Stomach (tissue), 9 donors: ENCODE measurements around the gene PLEKHG4. TPM values are rescaled to one million over a fixed set of nuclear protein-coding genes. Genes with fewer than 3 reads are reported as not detected.

ENCODE experiments used
- DNase-seq, 2 donors: peaks; one replicate each; pipeline versions ENCODE4 v3.0.0 to v3.0.0-alpha.2; 2013 to 2019
- H3K27ac ChIP-seq, 5 donors: fragments of 200-600 bp in 4 of 5; sonication (generic) in 4 of 5; one replicate each; pipeline ENCODE4 v1.5.1; 2013 to 2019; ENCODE audit warnings: mild to moderate bottlenecking in 1 of 5, moderate library complexity in 1 of 5
- H3K27me3 ChIP-seq, 3 donors: fragments of 200-600 bp; sonication (generic); one replicate each; pipeline ENCODE4 v1.5.1; 2017 to 2019; ENCODE audit warnings: mixed run types in 1 of 3
- H3K36me3 ChIP-seq, 4 donors: fragments of 200-600 bp; sonication (generic); 1 replicate in 3 of 4; 2 replicates in 1 of 4; pipeline ENCODE4 v1.5.1; 2016 to 2019
- H3K4me1 ChIP-seq, 4 donors: fragments of 200-600 bp; sonication (generic); one replicate each; pipeline ENCODE4 v1.5.1; 2016 to 2019
- H3K4me3 ChIP-seq, 4 donors: fragments of 200-600 bp; sonication (generic) in 3 of 4; one replicate each; pipeline ENCODE4 v1.5.1; 2016 to 2019; ENCODE audit warnings: mild to moderate bottlenecking in 1 of 4
- H3K9me3 ChIP-seq, 4 donors: fragments of 200-600 bp; sonication (generic); one replicate each; pipeline ENCODE4 v1.5.1; 2016 to 2019
- CTCF ChIP-seq, 7 experiments: fragments of 450-650 bp in 4 of 7; fragments of 200-600 bp in 3 of 7; sonication (generic) in 3 of 7; IDR thresholded peaks; one replicate each; pipeline ENCODE4 v1.5.1; 2016 to 2019; ENCODE audit warnings: antibody characterized with exemption in 7 of 7, control low read depth in 2 of 7, mild to moderate bottlenecking in 1 of 7
- EP300 ChIP-seq: sonication (generic); formaldehyde crosslinking; IDR thresholded peaks from one replicate; pipeline ENCODE4 v1.6.1; 2017; ENCODE audit warnings: antibody characterized with exemption
- POLR2A ChIP-seq, 4 donors: fragments of 450-650 bp; IDR thresholded peaks; one replicate each; pipeline ENCODE4 v1.6.1; 2016; ENCODE audit warnings: antibody characterized with exemption in 4 of 4, control low read depth in 2 of 4, mild to moderate bottlenecking in 1 of 4, moderate library complexity in 1 of 4
- POLR2AphosphoS5 ChIP-seq, 3 donors: sonication (generic); formaldehyde crosslinking; IDR thresholded peaks; one replicate each; pipeline ENCODE4 v1.6.1; 2016; ENCODE audit warnings: antibody characterized with exemption in 3 of 3
- WGBS, 5 donors: extraction: QIAGEN DNeasy Blood & Tissue Kit in 3 of 5; methylation state at CpG; one replicate each; pipeline versions ENCODE4 v1.1.5 to v1.1.7; 2013 to 2018; 5-methylcytosine and 5-hydroxymethylcytosine counted together
- intact Hi-C: fragments of 100-400 bp; cut with DNase I; formaldehyde crosslinking; loops from one replicate; pipeline ENCODE4 v1.15.1; 2023; ENCODE audit warnings: low total_unique reads
- polyA plus RNA-seq, 3 donors: library from polyadenylated mRNA; stranded (reverse); fragments of 200-250 nt; gene quantifications; one replicate each; pipeline ENCODE4 v1.2.3, GENCODE V29; 2013
- total RNA-seq, 5 donors: library from RNA; depleted of rRNA; stranded (reverse); fragments of >200 nt; gene quantifications; one replicate each; pipeline versions ENCODE4 v1.1.0 to v1.2.3, GENCODE V29; 2014 to 2016
- donor health status: healthy with polysubstance abuse.
- donor health status: Bipolar disorder and iron deficiency.
- donor health status: healthy.

The PLEKHG4 gene
- total and polyA plus RNA-seq, 8 donors: 2.3 to 57.1 (median 6.6) TPM

- intact Hi-C loops: no loop called here
These were observed 21.7 kb upstream of the PLEKHG4 start for GRCh38 chr16:67257486-67258160.

GRCh38 chr16:67258161-67258835, 21.0 kb upstream of the PLEKHG4 start:
- Histone ChIP-seq H3K27ac (no peak overlapping the region), H3K9me3 (no peaks in the 10 kb centered on the region), H3K4me1 (no peaks in the 10 kb centered on the region), H3K27me3 (peaks cover 0 to 3% (median 0%) of the 10 kb centered on the region in 3 donors), H3K4me3 (no peak overlapping the region), H3K36me3 (no peaks in the 10 kb centered on the region)
- DNase-seq: peak in 1 of 2 donors; percentile 35
- TF ChIP-seq POLR2A (IDR thresholded peaks at IDR 0.05) (no peak), CTCF (IDR thresholded peaks at IDR 0.05) (no peak), POLR2AphosphoS5 (IDR thresholded peaks at IDR 0.05) (no peak), EP300 (no peak)
- intact Hi-C loops: no loop called here
- WGBS, 5 donors: 82 to 90% (median 86%) methylated on average over 11 of the region's 11 CpGs

More at GRCh38 chr16:67257486-67258160, 21.7 kb upstream of the PLEKHG4 start:
- Histone ChIP-seq H3K4me3 (no peak overlapping the region), H3K36me3 (no peaks in the 10 kb centered on the region), H3K27me3 (peaks cover 0 to 5% (median 0%) of the 10 kb centered on the region in 3 donors), H3K9me3 (no peaks in the 10 kb centered on the region), H3K4me1 (no peaks in the 10 kb centered on the region), H3K27ac (no peak overlapping the region)
- 74 to 86% (median 80%) methylated on average over 3 to 4 of the region's 4 CpGs for WGBS, 5 donors
- DNase-seq: no peak
- TF ChIP-seq POLR2A (IDR thresholded peaks at IDR 0.05): no peak
- TF ChIP-seq CTCF (IDR thresholded peaks at IDR 0.05): no peak
- no peak for TF ChIP-seq POLR2AphosphoS5 (IDR thresholded peaks at IDR 0.05)
- no peak for TF ChIP-seq EP300

GRCh38 chr16:67259705-67260104, 19.6 kb upstream of the PLEKHG4 start:
- Histone ChIP-seq H3K36me3 (no peaks in the 10 kb centered on the region), H3K4me3 (no peak overlapping the region), H3K27ac (no peak overlapping the region), H3K27me3 (peaks cover 0 to 11% (median 0%) of the 10 kb centered on the region in 3 donors), H3K4me1 (no peaks in the 10 kb centered on the region), H3K9me3 (no peaks in the 10 kb centered on the region)
- TF ChIP-seq CTCF (IDR thresholded peaks at IDR 0.05): no peak
- no peak for TF ChIP-seq EP300
- no peak for DNase-seq
- intact Hi-C loops: loop anchor here (10.0 kb wide), 1 partner anchor 145 kb away; no protein-coding TSS in a partner anchor
- 93 to 95% (median 93%) methylated on average over 12 of the region's 12 CpGs for WGBS, 5 donors

GRCh38 chr16:67260426-67261063, 18.8 kb upstream of the PLEKHG4 start:
- peak; percentile 61 to 81 for DNase-seq
- Histone ChIP-seq H3K36me3 (no peaks in the 10 kb centered on the region), H3K4me1 (no peaks in the 10 kb centered on the region), H3K27ac (no peak overlapping the region), H3K9me3 (no peaks in the 10 kb centered on the region), H3K27me3 (peaks cover 0 to 17% (median 0%) of the 10 kb centered on the region in 3 donors), H3K4me3 (no peak overlapping the region)
- intact Hi-C loops: loop anchor here (10.0 kb wide), 1 partner anchor 144 kb away; no protein-coding TSS in a partner anchor
- WGBS, 5 donors: 69 to 72% (median 70%) methylated on average over 4 of the region's 4 CpGs
- TF ChIP-seq POLR2A (IDR thresholded peaks at IDR 0.05) (no peak), EP300 (no peak), CTCF (IDR thresholded peaks at IDR 0.05) (peak in 3 of 7 experiments; percentile 37 to 66 (median 38)), POLR2AphosphoS5 (IDR thresholded peaks at IDR 0.05) (peak in 1 of 3 donors; percentile 46)
